Aorta (tissue), 5 donors: Measurements from ENCODE around the gene ATP1B3. TPM values are rescaled to one million over a fixed set of nuclear protein-coding genes. Genes with fewer than 3 reads are reported as not detected.

Source experiments
- ATAC-seq: fragments of 200-7000 bp; cut with Tn5 transposase; one replicate; pipeline ENCODE4 v1.9.1; 2022; ENCODE audit warnings: moderate library complexity; ENCODE audit not compliant: low FRiP score
- DNase-seq, 2 donors: peaks; one replicate each; pipeline ENCODE4 v3.0.0-alpha.2; 2020
- H3K27ac ChIP-seq, 2 donors: one replicate each; pipeline ENCODE4 v1.5.1; 2013; ENCODE audit warnings: low read length in 2 of 2, mild to moderate bottlenecking in 2 of 2, moderate library complexity in 2 of 2, control low read depth in 1 of 2, inconsistent platforms in 1 of 2, low read depth in 1 of 2
- H3K27me3 ChIP-seq, 2 donors: one replicate each; pipeline ENCODE4 v1.6.1; 2013; ENCODE audit warnings: control low read depth in 1 of 2, low read length in 1 of 2, mild to moderate bottlenecking in 1 of 2, moderate library complexity in 1 of 2; ENCODE audit not compliant: insufficient read depth in 2 of 2, control insufficient read depth in 1 of 2
- H3K36me3 ChIP-seq, 2 donors: one replicate each; pipeline ENCODE4 v1.6.1; 2013; ENCODE audit warnings: control low read depth in 1 of 2, low read length in 1 of 2, mild to moderate bottlenecking in 1 of 2; ENCODE audit not compliant: insufficient read depth in 2 of 2, control insufficient read depth in 1 of 2
- H3K4me1 ChIP-seq, 2 donors: one replicate each; pipeline ENCODE4 v1.6.1; 2013; ENCODE audit warnings: low read length in 2 of 2, control low read depth in 1 of 2, mild to moderate bottlenecking in 1 of 2, moderate library complexity in 1 of 2; ENCODE audit not compliant: insufficient read depth in 2 of 2, control insufficient read depth in 1 of 2
- H3K4me3 ChIP-seq, 2 donors: one replicate each; pipeline ENCODE4 v1.5.1; 2013; ENCODE audit warnings: low read length in 2 of 2, control low read depth in 1 of 2, mild to moderate bottlenecking in 1 of 2
- H3K9me3 ChIP-seq: one replicate; pipeline ENCODE4 v1.6.1; 2013; ENCODE audit warnings: mild to moderate bottlenecking, low read length; ENCODE audit not compliant: control insufficient read depth
- WGBS, 2 donors: extraction: QIAGEN DNeasy Blood & Tissue Kit; methylation state at CpG; one replicate each; pipeline ENCODE4 v1.1.7; 2013; 5-methylcytosine and 5-hydroxymethylcytosine counted together
- intact Hi-C, 2 donors: fragments of 100-400 bp; cut with DNase I; formaldehyde crosslinking; loops; one replicate each; pipeline versions ENCODE4 v1.14.2 to v1.15.0; 2022
- polyA plus RNA-seq, 2 donors: library from polyadenylated mRNA; stranded (reverse); fragments of 200-250 nt; gene quantifications; one replicate each; pipeline ENCODE4 v1.2.3, GENCODE V29; 2013
- total RNA-seq, 2 donors: library from RNA; stranded (reverse); fragmentation: NEBNext Ultra II Directional; extraction: Animal tissue kit (Norgen Biotek cat#: 25700); gene quantifications; one replicate each; pipeline ENCODE4 v1.2.1, GENCODE V29; 2021
- donor health status: healthy with polysubstance abuse.
- donor health status: Bipolar disorder and iron deficiency.
- donor health status: DM: no; HTN: no; CAD: no.
- donor health status: DM: no; HTN: no; CAD: no.
- donor health status: DM: yes; HTN: yes; CAD: no.

The ATP1B3 gene
- total and polyA plus RNA-seq, 4 donors: 94.9 to 142 (median 127) TPM

DNA sequence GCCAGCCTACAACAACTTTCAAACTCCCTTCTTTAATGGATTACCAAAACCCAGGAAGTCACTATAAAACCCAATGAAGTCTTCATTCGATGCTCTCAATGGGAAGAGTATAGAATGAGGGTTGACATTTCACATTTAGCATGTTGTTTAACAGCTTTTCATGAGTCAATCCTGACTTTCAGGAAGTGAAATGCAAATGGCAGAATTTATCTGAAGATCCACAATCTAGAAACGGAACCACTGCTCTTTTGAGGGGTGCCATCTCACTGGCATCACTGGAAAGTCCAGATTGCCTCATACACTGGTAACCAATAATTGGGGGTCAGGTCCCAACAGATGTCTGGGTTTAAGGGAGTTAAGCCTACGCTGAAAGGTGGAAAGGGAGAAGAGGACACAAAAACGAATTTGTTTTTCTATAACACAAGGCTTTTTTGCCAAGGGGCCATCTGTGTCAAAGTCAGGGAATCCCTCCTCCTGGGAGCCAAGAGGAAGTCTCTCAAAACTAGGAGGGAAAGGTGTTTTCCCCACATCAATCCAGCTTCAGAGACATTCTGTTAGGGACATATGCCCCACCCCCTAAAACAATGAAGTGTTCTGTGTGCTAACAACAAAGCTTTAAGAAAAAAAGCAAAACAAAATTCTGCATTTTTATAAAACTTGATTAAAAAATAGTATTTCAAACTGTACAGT, 12.0 kb upstream of the ATP1B3 start:
- intact Hi-C loops: no loop called here
- DNase-seq: no peak
- H3K27me3 ChIP-seq: no peaks in the 10 kb centered on the region
- H3K36me3 ChIP-seq: no peaks in the 10 kb centered on the region
- no peak for ATAC-seq
- H3K27ac ChIP-seq: no peak overlapping the region
- H3K9me3 ChIP-seq: no peaks in the 10 kb centered on the region
- 87 to 91% methylated on average over 4 of the region's 4 CpGs for WGBS, 2 donors
- H3K4me1 ChIP-seq: no peaks in the 10 kb centered on the region
- no peak overlapping the region for H3K4me3 ChIP-seq

DNA sequence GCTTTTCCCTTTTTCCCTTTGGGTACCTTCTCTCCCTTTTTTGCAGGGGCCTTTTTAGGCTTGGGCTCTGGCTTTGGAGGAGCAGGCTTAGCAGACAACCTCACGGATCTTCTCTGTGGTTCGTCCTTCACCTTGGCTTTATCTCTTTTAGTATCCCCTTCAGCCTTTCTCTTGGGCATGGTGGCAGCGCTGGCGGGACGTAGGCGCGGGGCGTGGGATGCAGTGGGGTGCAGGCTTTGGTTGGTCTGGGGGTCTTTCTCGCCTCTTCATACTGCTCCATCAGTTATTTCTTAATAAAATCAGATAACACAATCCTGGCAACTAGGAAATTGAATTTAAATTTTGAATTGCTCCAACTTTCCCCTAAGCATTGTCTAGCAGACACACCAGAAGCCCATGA, 11.3 kb upstream of the ATP1B3 start:
- 98 to 99% methylated on average over 9 of the region's 9 CpGs for WGBS, 2 donors
- Histone ChIP-seq H3K27me3 (no peaks in the 10 kb centered on the region), H3K4me3 (no peak overlapping the region), H3K27ac (no peak overlapping the region), H3K4me1 (no peaks in the 10 kb centered on the region), H3K9me3 (no peaks in the 10 kb centered on the region), H3K36me3 (no peaks in the 10 kb centered on the region)
- DNase-seq (no peak), ATAC-seq (no peak)
- intact Hi-C loops: no loop called here

DNA sequence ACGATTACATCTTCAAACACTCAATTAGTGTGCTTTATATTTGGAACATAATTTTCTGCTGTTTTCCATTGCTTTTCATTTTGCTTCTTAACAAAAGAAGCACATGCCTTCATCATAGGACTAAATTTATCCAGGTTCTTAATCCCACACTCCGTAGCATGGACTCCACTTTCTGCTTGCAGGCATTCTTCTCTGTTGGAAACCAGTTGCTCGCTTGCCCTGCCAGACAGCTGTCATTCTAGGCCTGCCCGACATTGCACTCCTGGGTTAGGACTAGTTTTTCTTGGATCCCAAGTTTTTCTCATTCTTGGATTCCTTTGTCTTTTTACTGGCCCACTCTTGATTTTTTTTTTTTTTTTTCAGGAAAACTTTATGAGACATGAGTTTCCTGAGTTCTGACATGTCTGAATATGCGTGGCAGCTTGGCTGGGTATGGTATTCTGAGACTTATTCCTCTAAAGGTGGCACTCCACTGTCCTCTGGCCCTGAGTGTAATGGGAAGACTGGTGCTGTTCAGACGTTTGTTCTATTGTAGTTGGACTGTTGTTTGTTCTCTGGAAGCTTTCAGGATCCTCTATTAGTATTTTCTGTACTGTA, 6.3 kb upstream of the ATP1B3 start:
- H3K27ac ChIP-seq: no peak overlapping the region
- DNase-seq (no peak), ATAC-seq (no peak)
- no peaks in the 10 kb centered on the region for H3K9me3 ChIP-seq
- H3K4me1 ChIP-seq: no peaks in the 10 kb centered on the region
- intact Hi-C loops: no loop called here
- no peaks in the 10 kb centered on the region for H3K27me3 ChIP-seq
- WGBS, 2 donors: 15 to 16% methylated on average over 6 of the region's 6 CpGs
- no peaks in the 10 kb centered on the region for H3K36me3 ChIP-seq
- no peak overlapping the region for H3K4me3 ChIP-seq

DNA sequence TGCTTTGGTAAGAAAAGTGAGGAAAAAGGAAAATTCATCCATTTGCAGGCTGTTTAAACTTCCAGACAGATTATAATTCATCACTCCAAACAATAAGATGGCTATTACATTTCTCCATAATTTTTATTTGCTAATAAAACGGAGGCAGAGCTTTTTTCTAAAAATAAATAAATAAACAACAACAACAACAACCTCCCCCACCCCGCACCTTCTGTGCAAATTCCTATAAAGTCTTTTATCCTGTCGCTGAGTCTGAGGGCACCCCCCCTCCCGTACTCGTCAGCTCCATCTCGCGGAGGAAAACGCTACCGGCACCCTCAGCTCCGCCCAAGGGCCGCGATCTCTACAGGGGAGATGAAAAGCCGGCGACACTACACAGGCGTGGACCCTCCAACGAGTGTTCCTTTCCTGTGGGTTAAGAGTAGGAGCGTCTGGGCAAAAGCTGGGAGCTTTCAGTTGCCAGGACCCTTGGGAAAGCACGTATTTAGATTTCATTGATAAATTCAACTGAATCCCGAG, 1.0 kb upstream of the ATP1B3 start:
- H3K27ac ChIP-seq: peak overlapping the region; percentile 97 to 99
- H3K9me3 ChIP-seq: no peaks in the 10 kb centered on the region
- peaks cover 1 to 8% of the 10 kb centered on the region in 2 donors for H3K4me1 ChIP-seq
- H3K27me3 ChIP-seq: no peaks in the 10 kb centered on the region
- ATAC-seq (peak; percentile 96), DNase-seq (peak; percentile 91 to 95)
- WGBS, 2 donors: 0% methylated on average over 19 of the region's 19 CpGs
- H3K4me3 ChIP-seq: peak overlapping the region; percentile 73 to 90
- intact Hi-C loops: loop anchor here (5.0 kb wide), 2 partner anchors 138 to 218 kb away; partner anchors contain the start of gene RNF7 (in 1 of the 2)
- H3K36me3 ChIP-seq: no peaks in the 10 kb centered on the region

DNA sequence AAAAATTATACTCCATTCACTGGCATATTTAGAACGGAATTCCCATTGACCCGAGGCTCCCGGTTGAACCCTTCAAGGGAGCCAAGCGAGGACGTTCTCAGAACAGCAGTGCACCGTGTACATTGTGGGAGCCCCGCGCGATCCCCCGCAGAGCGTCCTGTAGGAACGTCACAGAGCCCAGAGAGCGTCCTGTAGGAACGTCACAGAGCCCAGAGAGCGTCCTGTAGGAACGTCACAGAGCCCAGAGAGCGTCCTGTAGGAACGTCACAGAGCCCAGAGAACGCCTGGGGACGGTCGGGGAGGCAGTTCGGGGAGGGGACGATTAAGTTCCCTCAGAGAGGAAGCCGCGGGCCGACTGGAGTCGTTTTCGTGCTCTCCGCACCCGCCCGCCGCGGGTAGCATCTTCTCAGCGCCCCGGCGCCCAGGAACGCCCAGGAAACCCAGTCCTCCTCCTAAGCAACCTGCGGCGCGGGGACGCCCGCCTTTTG, 506 bp upstream of the ATP1B3 start:
- 0 to 1% methylated on average over 42 of the region's 42 CpGs for WGBS, 2 donors

DNA sequence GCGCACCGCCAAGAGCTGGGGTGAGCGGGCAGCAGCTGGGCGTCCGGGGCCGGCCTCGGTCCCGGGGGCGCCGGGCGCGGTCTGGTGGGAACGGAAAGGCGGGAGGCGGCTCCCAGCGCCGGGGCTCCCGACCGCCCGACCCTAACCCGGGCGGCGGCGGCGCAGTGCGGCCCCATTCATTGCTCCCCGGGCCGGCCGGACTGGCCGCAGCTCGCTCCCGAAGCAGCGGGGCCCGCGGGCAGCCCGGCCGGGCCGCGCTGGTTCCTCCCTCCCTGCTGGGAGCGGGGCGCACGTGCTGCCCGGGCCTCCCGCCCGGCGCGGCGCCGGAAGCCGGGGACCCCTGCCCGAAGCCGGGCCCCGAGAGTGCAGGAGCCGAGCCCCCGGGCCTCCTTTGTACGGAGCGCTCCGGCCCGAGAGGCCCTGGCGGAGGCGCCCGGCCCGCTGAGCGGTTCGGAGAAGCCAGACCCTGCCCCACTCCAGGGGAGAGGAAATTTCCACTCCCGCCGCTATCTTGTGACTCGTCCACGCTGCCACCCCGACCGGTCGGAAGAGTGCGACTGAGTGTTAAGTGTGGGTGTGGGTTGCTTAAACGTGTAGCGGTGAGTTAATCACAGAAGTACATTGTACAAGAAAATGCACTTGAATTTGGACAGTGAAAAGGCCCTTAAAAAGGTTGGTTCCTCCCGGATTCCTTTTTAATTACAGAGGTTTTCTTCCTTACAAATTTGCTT, 613 bp downstream of the ATP1B3 start:
- Histone ChIP-seq H3K4me3 (peak overlapping the region; percentile 87 to 90), H3K27me3 (no peaks in the 10 kb centered on the region), H3K36me3 (no peaks in the 10 kb centered on the region), H3K9me3 (no peaks in the 10 kb centered on the region), H3K27ac (peak overlapping the region; percentile 48 to 99), H3K4me1 (peaks cover 1 to 8% of the 10 kb centered on the region in 2 donors)
- intact Hi-C loops: loop anchor here (1.0 to 5.0 kb wide), 3 partner anchors 139 to 220 kb away; partner anchors contain the start of gene RNF7 (in 2 of the 2)
- DNase-seq: peak; percentile 69 to 83
- peak; percentile 37 for ATAC-seq
- WGBS, 2 donors: 0% methylated on average over 52 to 76 of the region's 76 CpGs

More for the DNA sequence above, 506 bp upstream of the ATP1B3 start:
- Histone ChIP-seq H3K4me3 (peak overlapping the region; percentile 73 to 90), H3K27ac (peak overlapping the region; percentile 97 to 99), H3K36me3 (no peaks in the 10 kb centered on the region), H3K27me3 (no peaks in the 10 kb centered on the region), H3K9me3 (no peaks in the 10 kb centered on the region), H3K4me1 (peaks cover 1 to 8% of the 10 kb centered on the region in 2 donors)
- intact Hi-C loops: loop anchor here (1.0 to 5.0 kb wide), 3 partner anchors 138 to 219 kb away; partner anchors contain the start of gene RNF7 (in 2 of the 2)
- ATAC-seq (peak; percentile 92), DNase-seq (peak; percentile 80 to 92)

DNA sequence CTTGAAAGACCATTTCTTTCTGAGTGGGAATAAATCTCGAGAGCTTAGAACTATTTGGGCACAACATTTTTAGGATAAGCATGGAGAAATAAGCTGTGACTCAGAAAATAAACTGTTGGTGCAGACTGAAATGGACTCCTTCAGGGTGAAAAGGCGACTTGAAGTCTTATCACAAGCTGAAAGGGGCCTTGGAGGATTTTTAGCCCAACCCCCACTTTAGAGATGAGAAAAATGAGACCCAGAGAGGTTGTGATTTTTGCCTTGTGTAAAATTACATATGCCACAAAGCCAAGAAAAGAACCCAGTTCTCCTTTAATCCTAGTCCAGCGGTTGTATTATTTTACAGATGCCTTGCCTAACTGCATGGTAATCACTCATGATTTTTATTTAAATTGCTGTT, 1.5 kb downstream of the ATP1B3 start:
- H3K27ac ChIP-seq: no peak overlapping the region
- ATAC-seq (no peak), DNase-seq (no peak)
- 14 to 27% methylated on average over 3 of the region's 3 CpGs for WGBS, 2 donors
- no peaks in the 10 kb centered on the region for H3K9me3 ChIP-seq
- H3K27me3 ChIP-seq: no peaks in the 10 kb centered on the region
- H3K4me3 ChIP-seq: peak overlapping the region; percentile 87 to 90
- H3K36me3 ChIP-seq: no peaks in the 10 kb centered on the region
- intact Hi-C loops: loop anchor here (5.0 kb wide), 2 partner anchors 141 to 221 kb away; partner anchors contain the start of gene RNF7 (in 1 of the 2)
- peaks cover 1 to 8% of the 10 kb centered on the region in 2 donors for H3K4me1 ChIP-seq

DNA sequence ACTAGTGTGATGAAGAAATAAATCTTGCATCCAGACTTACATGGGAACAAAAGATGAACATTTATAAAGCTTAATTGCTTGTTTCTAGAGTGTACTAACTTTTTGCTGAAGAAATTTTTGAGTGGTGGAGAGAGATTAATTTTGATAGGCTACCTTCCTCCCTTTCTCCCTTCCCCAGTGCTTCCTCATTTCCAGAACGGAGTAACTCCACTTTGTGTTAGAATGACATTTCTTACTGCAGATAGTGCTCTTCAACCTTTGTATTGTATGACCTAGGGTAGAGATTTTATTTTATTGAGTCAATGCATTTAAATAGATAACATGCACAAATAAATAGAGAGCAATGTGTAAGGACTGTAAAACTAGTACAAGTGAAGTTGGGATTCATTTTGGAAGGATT, 1.9 kb downstream of the ATP1B3 start:
- Histone ChIP-seq H3K4me1 (peaks cover 1 to 8% of the 10 kb centered on the region in 2 donors), H3K27ac (no peak overlapping the region), H3K9me3 (no peaks in the 10 kb centered on the region), H3K36me3 (no peaks in the 10 kb centered on the region), H3K27me3 (no peaks in the 10 kb centered on the region), H3K4me3 (peak overlapping the region; percentile 87 to 90)
- intact Hi-C loops: loop anchor here (5.0 kb wide), 2 partner anchors 141 to 221 kb away; partner anchors contain the start of gene RNF7 (in 1 of the 2)
- ATAC-seq (no peak), DNase-seq (no peak)
- 8 to 34% methylated on average over 1 of the region's 1 CpG for WGBS, 2 donors
